MM.1S (cell line): ENCODE measurements around the gene MVB12B.
A peak's percentile ranks its signal among the peaks of the same experiment; 100 is the strongest.

Source experiments
- DNase-seq: peaks from one replicate; pipeline ENCODE4 v3.0.0-alpha.2; 2015
- H2AFZ ChIP-seq: fragments of 300-600 bp; sonication (generic); 2 replicates; pipeline ENCODE4 v1.6.0; 2016; ENCODE audit warnings: antibody characterized with exemption, low read length
- H3F3A ChIP-seq: fragments of 300-600 bp; sonication (generic); 2 replicates; pipeline ENCODE4 v1.6.1; 2016; ENCODE audit warnings: mild to moderate bottlenecking, antibody characterized with exemption, low read length, moderate library complexity, mixed read lengths; ENCODE audit not compliant: insufficient read depth
- H3K27ac ChIP-seq: fragments of 300-600 bp; sonication (generic); 2 replicates; pipeline ENCODE4 v1.5.1; 2016; ENCODE audit warnings: mild to moderate bottlenecking, low read length
- H3K27me3 ChIP-seq: fragments of 300-600 bp; sonication (generic); replicated peaks from 2 replicates; pipeline ENCODE4 v1.6.0; 2016; ENCODE audit warnings: low read length; ENCODE audit not compliant: insufficient read depth
- H3K36me3 ChIP-seq: fragments of 300-600 bp; sonication (generic); replicated peaks from 2 replicates; pipeline ENCODE4 v1.6.1; 2016; ENCODE audit warnings: mild to moderate bottlenecking, low read length, mixed read lengths; ENCODE audit not compliant: insufficient read depth
- H3K4me1 ChIP-seq: fragments of 300-600 bp; sonication (generic); 2 replicates; pipeline ENCODE4 v1.6.1; 2016; ENCODE audit warnings: low read length, mixed read lengths
- H3K4me2 ChIP-seq: fragments of 300-600 bp; sonication (generic); 2 replicates; pipeline ENCODE4 v1.6.0; 2016; ENCODE audit warnings: low read depth, low read length
- H3K4me3 ChIP-seq: fragments of 300-600 bp; sonication (generic); 2 replicates; pipeline ENCODE4 v1.5.1; 2016; ENCODE audit warnings: low read length, mixed read lengths
- H3K79me2 ChIP-seq: fragments of 300-600 bp; sonication (generic); 2 replicates; pipeline ENCODE4 v1.6.1; 2016; ENCODE audit warnings: mixed run types, low read length, mixed read lengths
- H3K9ac ChIP-seq: fragments of 300-600 bp; sonication (generic); 2 replicates; pipeline ENCODE4 v1.6.1; 2016; ENCODE audit warnings: low read length, mixed read lengths
- H3K9me2 ChIP-seq: fragments of 300-600 bp; sonication (generic); replicated peaks from 2 replicates; pipeline ENCODE4 v1.6.1; 2016; ENCODE audit warnings: mild to moderate bottlenecking, low read length, mixed read lengths; ENCODE audit not compliant: insufficient read depth
- H3K9me3 ChIP-seq: fragments of 300-600 bp; sonication (generic); replicated peaks from 2 replicates; pipeline ENCODE4 v1.6.1; 2016; ENCODE audit warnings: mild to moderate bottlenecking, low read length, mixed read lengths; ENCODE audit not compliant: insufficient read depth
- H4K20me1 ChIP-seq: fragments of 300-600 bp; sonication (generic); 2 replicates; pipeline ENCODE4 v1.6.1; 2016; ENCODE audit warnings: mild to moderate bottlenecking, low read length, moderate library complexity, mixed read lengths; ENCODE audit not compliant: insufficient read depth
- CTCF ChIP-seq: fragments of 300-600 bp; sonication (generic); IDR thresholded peaks from 2 replicates; pipeline ENCODE4 v1.5.1; 2016; ENCODE audit warnings: antibody characterized with exemption, low read length, mixed read lengths
- EZH2 ChIP-seq: fragments of 300-600 bp; sonication (generic); optimal IDR thresholded peaks from 2 replicates; pipeline ENCODE3; 2017; ENCODE audit warnings: low read depth, mild to moderate bottlenecking, antibody characterized with exemption, low read length, mixed read lengths
- EZH2phosphoT487 ChIP-seq: fragments of 300-600 bp; sonication (generic); IDR thresholded peaks from 2 replicates; pipeline ENCODE4 v1.6.1; 2018; ENCODE audit warnings: antibody characterized with exemption, low read length

Gene MVB12B

GRCh38 chr9:126522612-126523356 lies 196.2 kb downstream of the MVB12B start:
- peaks cover 100% of the 10 kb centered on the region for H3K27me3 ChIP-seq
- no peaks in the 10 kb centered on the region for H3K9me2 ChIP-seq
- H3K9ac ChIP-seq, result no peak overlapping the region
- peaks cover 8% of the 10 kb centered on the region for H3K4me1 ChIP-seq
- no peak overlapping the region for H2AFZ ChIP-seq
- no peaks in the 10 kb centered on the region for H3K9me3 ChIP-seq
- H3K27ac ChIP-seq, result no peak overlapping the region
- H3K36me3 ChIP-seq, result no peaks in the 10 kb centered on the region
- H3K4me3 ChIP-seq, result no peak overlapping the region
- TF ChIP-seq EZH2, result no peak
- TF ChIP-seq EZH2phosphoT487, result no peak
- TF ChIP-seq CTCF, result no peak
- no peaks in the 10 kb centered on the region for H3K79me2 ChIP-seq
- peaks cover under 1% of the 10 kb centered on the region; the same call in 1 of the 2 replicates for H3F3A ChIP-seq
- DNase-seq, result no peak
- H4K20me1 ChIP-seq, result peaks cover 4% of the 10 kb centered on the region; the same call in 1 of the 2 replicates
- H3K4me2 ChIP-seq, result no peak overlapping the region

GRCh38 chr9:126523611-126524111 lies 197.0 kb downstream of the MVB12B start:
- no peak overlapping the region for H3K9ac ChIP-seq
- H3K4me2 ChIP-seq, result peak overlapping the region; percentile 65
- DNase-seq, result no peak
- H3K4me1 ChIP-seq, result 0 out of 2 replicates have a peak, but pooled peaks cover 4% of the 10 kb centered on the region
- H3K9me3 ChIP-seq, result no peaks in the 10 kb centered on the region
- H2AFZ ChIP-seq, result no peak overlapping the region
- TF ChIP-seq CTCF, result no peak
- no peak for TF ChIP-seq EZH2
- no peak for TF ChIP-seq EZH2phosphoT487
- peak overlapping the region; percentile 34 for H3K4me3 ChIP-seq
- no peak overlapping the region for H3K27ac ChIP-seq
- no peaks in the 10 kb centered on the region for H3K9me2 ChIP-seq
- H4K20me1 ChIP-seq, result peaks cover 4% of the 10 kb centered on the region; the same call in 1 of the 2 replicates
- H3F3A ChIP-seq, result no peaks in the 10 kb centered on the region
- H3K36me3 ChIP-seq, result no peaks in the 10 kb centered on the region
- no peaks in the 10 kb centered on the region for H3K79me2 ChIP-seq
- H3K27me3 ChIP-seq, result peaks cover 100% of the 10 kb centered on the region

GRCh38 chr9:126524353-126525077 lies 197.9 kb downstream of the MVB12B start:
- TF ChIP-seq EZH2phosphoT487 (no peak), EZH2 (no peak), CTCF (no peak)
- H3K79me2 ChIP-seq, result no peaks in the 10 kb centered on the region
- DNase-seq, result no peak
- no peak overlapping the region for H3K4me3 ChIP-seq
- H3K4me1 ChIP-seq, result 0 out of 2 replicates have a peak, but pooled peaks cover 4% of the 10 kb centered on the region
- no peak overlapping the region for H3K27ac ChIP-seq
- H3K27me3 ChIP-seq, result peaks cover 100% of the 10 kb centered on the region
- H3K9me2 ChIP-seq, result no peaks in the 10 kb centered on the region
- H4K20me1 ChIP-seq, result no peaks in the 10 kb centered on the region
- H2AFZ ChIP-seq, result no peak overlapping the region
- H3K36me3 ChIP-seq, result no peaks in the 10 kb centered on the region
- H3F3A ChIP-seq, result no peaks in the 10 kb centered on the region
- no peaks in the 10 kb centered on the region for H3K9me3 ChIP-seq
- H3K4me2 ChIP-seq, result peak overlapping the region; percentile 65; the same call in 1 of the 2 replicates
- no peak overlapping the region for H3K9ac ChIP-seq
